Activated T-helper 2 cell treated with anti-CD3 and anti-CD28 coated beads, Interferon-gamma antibody, Interleukin-2, Interleukin-4, amounts not matched to agents 10 μg/mL and 5 μg/mL and 100 μg/mL, durations not matched to agents 14 hours and 24 hours and 36 hours (primary cell): ENCODE measurements around the gene NLRP9. TPM values are rescaled to one million over a fixed set of nuclear protein-coding genes. Genes with fewer than 3 reads are reported as not detected.
"Not testable (repeated sequence)": the region's sequence is repeated elsewhere in the genome, so short reads cannot be mapped to it uniquely, and the experiment has no call there.

Experiments used
- DNase-seq: peaks from one replicate; pipeline ENCODE4 v3.0.0; 2021; ENCODE audit warnings: low spot score
- H3K27ac Mint-ChIP-seq: one replicate; pipeline ENCODE4 v1.8.0; 2021; ENCODE audit warnings: mixed read lengths
- H3K27me3 Mint-ChIP-seq: one replicate; pipeline ENCODE4 v1.8.0; 2021; ENCODE audit warnings: low read depth, mixed read lengths
- H3K36me3 Mint-ChIP-seq: one replicate; pipeline ENCODE4 v1.8.0; 2021; ENCODE audit warnings: low read depth, mixed read lengths
- H3K4me1 Mint-ChIP-seq: one replicate; pipeline ENCODE4 v1.8.0; 2021; ENCODE audit warnings: low read depth, mixed read lengths
- H3K4me3 Mint-ChIP-seq: one replicate; pipeline ENCODE4 v1.8.0; 2021; ENCODE audit warnings: low read depth, mild to moderate bottlenecking, moderate library complexity, mixed read lengths
- H3K9me3 Mint-ChIP-seq: one replicate; pipeline ENCODE4 v1.8.0; 2021; ENCODE audit warnings: mixed read lengths
- intact Hi-C: fragments of 100-400 bp; cut with micrococcal nuclease; formaldehyde crosslinking; loops from one replicate; pipeline ENCODE4 v1.15.1; 2023
- total RNA-seq: library from RNA; stranded (reverse); gene quantifications from 2 replicates; pipeline ENCODE4 v1.2.3, GENCODE V29; 2022

Gene NLRP9
- not detected in 2 replicates for total RNA-seq

- Mint-ChIP-seq H3K9me3 (peaks cover 7% of the 10 kb centered on the region), H3K27ac (no peak within 1 kb of the TSS), H3K4me1 (no peaks in the 10 kb centered on the region), H3K27me3 (no peaks in the 10 kb centered on the region), H3K36me3 (no peaks in the 10 kb centered on the region), H3K4me3 (no peak within 1 kb of the TSS)
- no peak for DNase-seq
- intact Hi-C loops, result no loop called here
Measured at GRCh38 chr19:55738302-55738701, at the start of gene NLRP9. Gene NLRP9 (minus strand): TSS chr19:55738402. CDS start chr19:55738374, 28 bp downstream.

GRCh38 chr19:55781112-55781511 is 42.9 kb upstream of the NLRP9 start:
- intact Hi-C loops, result no loop called here
- Mint-ChIP-seq H3K36me3 (no peaks in the 10 kb centered on the region), H3K4me1 (no peaks in the 10 kb centered on the region), H3K4me3 (no peak overlapping the region), H3K27ac (no peak overlapping the region), H3K27me3 (no peaks in the 10 kb centered on the region), H3K9me3 (peaks cover 14% of the 10 kb centered on the region)
- DNase-seq, result no peak

GRCh38 chr19:55778331-55778730 is 40.1 kb upstream of the NLRP9 start:
- Mint-ChIP-seq H3K9me3 (peaks cover 18% of the 10 kb centered on the region), H3K27ac (no peak overlapping the region), H3K27me3 (no peaks in the 10 kb centered on the region), H3K4me3 (no peak overlapping the region), H3K36me3 (no peaks in the 10 kb centered on the region), H3K4me1 (no peaks in the 10 kb centered on the region)
- no peak for DNase-seq
- intact Hi-C loops, result no loop called here

- Mint-ChIP-seq H3K36me3 (no peaks in the 10 kb centered on the region), H3K27me3 (no peaks in the 10 kb centered on the region), H3K27ac (no peak overlapping the region), H3K4me3 (no peak overlapping the region), H3K4me1 (no peaks in the 10 kb centered on the region), H3K9me3 (peaks cover 16% of the 10 kb centered on the region)
- no peak for DNase-seq
- intact Hi-C loops, result no loop called here
Measured at GRCh38 chr19:55777528-55777927, 39.3 kb upstream of the NLRP9 start.

- H3K4me1 Mint-ChIP-seq, H3K4me3 Mint-ChIP-seq, DNase-seq, H3K36me3 Mint-ChIP-seq, H3K27ac Mint-ChIP-seq, H3K27me3 Mint-ChIP-seq, intact Hi-C loops: not testable (repeated sequence)
- peaks cover 25% of the 10 kb centered on the region for H3K9me3 Mint-ChIP-seq
Measured at GRCh38 chr19:55769632-55770031, 31.4 kb upstream of the NLRP9 start.

GRCh38 chr19:55768818-55769217 is 30.6 kb upstream of the NLRP9 start, which contains the start of gene RFPL4AL1:
Gene RFPL4AL1 (plus strand): TSS chr19:55769118. CDS start chr19:55771805, 2,687 bp downstream.
- H3K4me1 Mint-ChIP-seq, H3K27ac Mint-ChIP-seq, H3K4me3 Mint-ChIP-seq, H3K36me3 Mint-ChIP-seq, DNase-seq, H3K27me3 Mint-ChIP-seq, intact Hi-C loops: not testable (repeated sequence)
- H3K9me3 Mint-ChIP-seq, result peaks cover 27% of the 10 kb centered on the region

GRCh38 chr19:55766466-55766865 is 28.3 kb upstream of the NLRP9 start:
- no peak for DNase-seq
- Mint-ChIP-seq H3K27me3 (no peaks in the 10 kb centered on the region), H3K27ac (no peak overlapping the region), H3K9me3 (peaks cover 26% of the 10 kb centered on the region), H3K4me3 (no peak overlapping the region), H3K4me1 (no peaks in the 10 kb centered on the region), H3K36me3 (no peaks in the 10 kb centered on the region)
- intact Hi-C loops, result no loop called here

GRCh38 chr19:55758797-55759196 is 20.6 kb upstream of the NLRP9 start, which contains the start of gene RFPL4A:
Gene RFPL4A (plus strand): TSS chr19:55759097. CDS start chr19:55761801, 2,704 bp downstream.
- H3K9me3 Mint-ChIP-seq, result peaks cover 16% of the 10 kb centered on the region
- intact Hi-C loops, H3K4me3 Mint-ChIP-seq, DNase-seq, H3K27me3 Mint-ChIP-seq, H3K36me3 Mint-ChIP-seq, H3K27ac Mint-ChIP-seq, H3K4me1 Mint-ChIP-seq: not testable (repeated sequence)

GRCh38 chr19:55756808-55757207 is 18.6 kb upstream of the NLRP9 start:
- DNase-seq, H3K27ac Mint-ChIP-seq, H3K4me1 Mint-ChIP-seq, H3K27me3 Mint-ChIP-seq, H3K36me3 Mint-ChIP-seq, H3K4me3 Mint-ChIP-seq, intact Hi-C loops: not testable (repeated sequence)
- H3K9me3 Mint-ChIP-seq, result peaks cover 21% of the 10 kb centered on the region

GRCh38 chr19:55753401-55753800 is 15.2 kb upstream of the NLRP9 start:
- intact Hi-C loops, result no loop called here
- Mint-ChIP-seq H3K4me1 (no peaks in the 10 kb centered on the region), H3K27ac (no peak overlapping the region), H3K9me3 (peaks cover 19% of the 10 kb centered on the region), H3K27me3 (no peaks in the 10 kb centered on the region), H3K4me3 (no peak overlapping the region), H3K36me3 (no peaks in the 10 kb centered on the region)
- DNase-seq, result no peak

- intact Hi-C loops, result no loop called here
- no peak for DNase-seq
- Mint-ChIP-seq H3K4me3 (no peak overlapping the region), H3K27ac (no peak overlapping the region), H3K4me1 (no peaks in the 10 kb centered on the region), H3K9me3 (peaks cover 9% of the 10 kb centered on the region), H3K36me3 (no peaks in the 10 kb centered on the region), H3K27me3 (no peaks in the 10 kb centered on the region)
Measured at GRCh38 chr19:55750715-55751114, 12.5 kb upstream of the NLRP9 start.

- H3K4me3 Mint-ChIP-seq, H3K27ac Mint-ChIP-seq, H3K4me1 Mint-ChIP-seq, DNase-seq, intact Hi-C loops, H3K27me3 Mint-ChIP-seq, H3K36me3 Mint-ChIP-seq: not testable (repeated sequence)
- H3K9me3 Mint-ChIP-seq, result peaks cover 21% of the 10 kb centered on the region
Measured at GRCh38 chr19:55730378-55730777, 7.8 kb downstream of the NLRP9 start.

- H3K9me3 Mint-ChIP-seq, result peaks cover 32% of the 10 kb centered on the region
- no peaks in the 10 kb centered on the region for H3K36me3 Mint-ChIP-seq
- no peak for DNase-seq
- intact Hi-C loops, result no loop called here
- H3K4me3 Mint-ChIP-seq, result no peak overlapping the region
- H3K4me1 Mint-ChIP-seq, result no peaks in the 10 kb centered on the region
- no peak overlapping the region for H3K27ac Mint-ChIP-seq
- H3K27me3 Mint-ChIP-seq, result no peaks in the 10 kb centered on the region
Measured at GRCh38 chr19:55723491-55723890, 14.7 kb downstream of the NLRP9 start.

GRCh38 chr19:55720801-55721200 is 17.4 kb downstream of the NLRP9 start:
- intact Hi-C loops, result no loop called here
- H3K9me3 Mint-ChIP-seq, result peaks cover 28% of the 10 kb centered on the region
- no peaks in the 10 kb centered on the region for H3K4me1 Mint-ChIP-seq
- DNase-seq, result no peak
- no peaks in the 10 kb centered on the region for H3K36me3 Mint-ChIP-seq
- H3K27me3 Mint-ChIP-seq, result no peaks in the 10 kb centered on the region
- no peak overlapping the region for H3K27ac Mint-ChIP-seq
- no peak overlapping the region for H3K4me3 Mint-ChIP-seq
